Glomerular visceral epithelial cell (primary cell): Measurements from ENCODE around the gene WDR45B.
"Not testable (repeated sequence)": the region's sequence is repeated elsewhere in the genome, so short reads cannot be mapped to it uniquely, and the experiment has no call there.

ENCODE experiments used
- DNase-seq: peaks from one replicate; pipeline ENCODE4 v3.0.0-alpha.2; 2016; ENCODE audit errors: extremely low spot score

Gene WDR45B

DNA sequence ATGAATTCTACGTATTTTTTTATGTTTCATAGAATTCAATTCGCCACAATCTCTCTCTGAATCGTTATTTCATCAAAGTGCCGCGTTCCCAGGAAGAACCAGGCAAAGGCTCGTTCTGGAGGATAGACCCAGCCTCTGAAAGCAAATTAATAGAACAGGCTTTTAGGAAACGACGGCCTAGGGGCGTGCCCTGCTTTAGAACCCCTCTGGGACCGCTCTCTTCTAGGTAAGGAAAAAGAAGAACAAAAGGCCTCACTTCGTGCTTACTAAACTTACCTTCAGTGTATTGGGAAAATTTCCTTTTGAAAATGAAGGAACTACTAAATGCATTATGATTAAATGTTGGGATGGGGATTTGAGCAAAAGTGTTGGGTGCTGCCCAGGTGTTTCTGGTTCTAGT, 65.5 kb downstream of the WDR45B start:
- DNase-seq, result no peak

DNA sequence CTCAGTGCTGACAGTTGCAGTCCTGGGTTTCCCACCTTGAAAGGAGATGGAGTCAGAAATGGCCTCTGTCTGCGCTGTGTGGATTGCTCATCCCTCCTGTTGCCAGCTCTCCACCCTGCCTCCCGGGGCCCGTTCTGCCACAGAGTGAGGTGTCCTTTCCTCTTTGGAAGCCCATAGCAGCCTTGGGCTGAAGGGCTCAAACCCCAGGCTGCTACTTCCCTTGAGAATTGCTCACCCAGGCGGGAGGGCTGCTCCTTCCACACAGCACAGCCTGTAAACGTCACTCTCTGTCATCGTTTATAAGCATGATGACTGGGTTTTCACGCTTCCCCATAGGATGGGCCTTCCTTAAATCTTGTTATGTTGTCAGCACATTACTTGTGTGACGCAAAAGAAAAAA, 66.0 kb downstream of the WDR45B start:
- DNase-seq, result no peak

GRCh38 chr17:82579969-82580368, 68.3 kb downstream of the WDR45B start:
- not testable (repeated sequence) for DNase-seq

- no peak for DNase-seq
Measured at GRCh38 chr17:82577300-82577699, 70.9 kb downstream of the WDR45B start.

DNA sequence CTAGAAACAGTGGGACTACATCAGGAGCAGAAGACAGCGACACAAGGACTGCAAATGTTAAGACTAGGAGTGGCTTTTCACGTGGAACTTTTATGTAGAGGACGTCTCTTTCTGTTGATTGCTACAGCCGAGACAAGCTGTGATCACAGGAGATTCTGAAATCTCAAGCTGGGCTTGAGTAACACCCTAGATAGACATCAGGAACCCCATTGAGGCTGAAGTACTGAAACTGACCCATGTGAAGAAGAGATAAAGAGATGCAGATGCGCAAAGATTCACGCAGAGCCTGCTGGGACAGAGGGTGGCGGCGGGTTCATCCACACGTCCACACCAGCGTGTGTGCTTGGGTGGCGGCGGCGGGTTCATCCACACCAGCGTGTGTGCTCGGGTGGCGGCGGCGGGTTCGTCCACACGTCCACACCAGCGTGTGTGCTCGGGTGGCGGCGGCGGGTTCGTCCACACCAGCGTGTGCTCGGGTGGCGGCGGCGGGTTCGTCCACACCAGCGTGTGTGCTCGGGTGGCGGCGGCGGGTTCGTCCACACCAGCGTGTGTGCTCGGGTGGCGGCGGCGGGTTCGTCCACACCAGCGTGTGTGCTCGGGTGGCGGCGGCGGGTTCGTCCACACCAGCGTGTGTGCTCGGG, 72.5 kb downstream of the WDR45B start:
- not testable (repeated sequence) for DNase-seq

DNA sequence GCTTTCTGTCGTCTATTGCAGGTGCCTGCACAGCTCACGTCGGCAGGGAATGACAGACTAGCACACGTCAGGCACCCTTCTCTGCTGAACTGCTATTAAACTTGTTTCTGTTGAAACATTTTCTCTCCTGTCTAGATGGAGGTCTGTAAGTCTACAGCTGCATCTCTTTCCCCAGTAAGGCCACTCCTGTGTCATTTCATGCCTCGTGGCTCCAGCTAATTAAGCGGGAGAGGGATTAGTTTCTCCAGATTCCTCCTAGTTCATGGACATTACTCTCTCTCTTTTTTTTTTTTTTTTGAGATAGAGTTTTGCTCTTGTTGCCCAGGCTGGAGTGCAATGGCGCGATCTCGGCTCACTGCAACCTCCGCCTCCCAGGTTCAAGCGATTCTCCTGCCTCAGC, 74.2 kb downstream of the WDR45B start:
- no peak for DNase-seq

- DNase-seq, result no peak
Measured at GRCh38 chr17:82571855-82572254, 76.4 kb downstream of the WDR45B start.

DNA sequence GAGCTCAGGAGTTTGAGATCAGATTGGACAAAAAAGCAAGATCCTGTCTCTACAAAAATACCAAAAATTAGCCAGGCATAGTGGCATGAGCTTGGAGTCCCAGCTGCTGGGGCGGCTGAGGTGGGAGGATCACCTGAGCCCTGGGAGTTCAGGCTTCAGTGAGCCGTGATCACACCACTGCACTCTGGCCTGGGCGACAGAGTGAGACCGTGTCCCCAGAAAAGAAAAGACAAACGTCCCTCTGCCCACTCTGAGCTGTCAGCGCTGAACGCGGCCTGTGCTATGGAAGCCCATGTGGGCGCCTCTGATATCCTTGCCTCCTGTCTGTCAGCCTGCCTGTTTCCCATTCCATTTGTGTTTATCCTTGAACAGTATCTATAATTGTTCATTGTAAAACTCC, 78.0 kb downstream of the WDR45B start:
- no peak for DNase-seq

DNA sequence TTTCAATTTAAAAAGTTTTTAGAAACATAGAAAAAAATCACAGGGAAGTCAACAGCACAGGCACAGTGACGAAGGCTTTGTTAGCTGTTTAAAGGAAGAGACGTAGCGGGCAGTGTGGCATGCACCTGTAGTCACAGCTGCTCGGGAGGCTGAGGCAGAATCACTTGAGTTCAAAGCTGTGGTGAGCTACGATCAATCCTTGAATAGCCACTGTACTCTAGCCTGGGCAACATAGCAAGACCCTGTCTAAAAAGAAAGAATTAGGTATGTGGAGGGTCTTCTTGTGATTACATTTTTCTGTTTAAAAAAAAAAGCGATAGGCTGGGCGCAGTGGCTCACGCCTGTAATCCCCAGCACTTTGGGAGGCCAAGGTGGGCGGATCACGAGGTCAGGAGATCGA, 78.6 kb downstream of the WDR45B start:
- no peak for DNase-seq

DNA sequence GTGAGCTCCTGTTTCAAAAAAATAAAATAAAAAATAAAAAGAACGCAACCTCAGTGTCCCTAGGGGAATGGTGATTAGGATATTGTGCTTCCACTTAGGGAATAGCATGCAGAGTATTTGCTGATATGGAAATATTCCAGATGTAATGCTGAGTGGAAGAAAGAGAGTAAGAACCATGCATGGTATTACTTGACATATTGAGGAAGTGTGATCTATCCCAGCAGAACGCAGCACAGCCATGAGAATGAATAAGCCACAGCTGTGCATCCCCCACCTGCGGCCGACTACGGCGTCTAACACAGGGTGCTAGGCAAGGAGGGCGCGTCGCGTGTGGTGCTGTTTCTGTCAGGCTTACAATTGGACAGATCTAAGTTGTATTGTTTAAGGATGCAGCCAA, 79.2 kb downstream of the WDR45B start:
- no peak for DNase-seq

DNA sequence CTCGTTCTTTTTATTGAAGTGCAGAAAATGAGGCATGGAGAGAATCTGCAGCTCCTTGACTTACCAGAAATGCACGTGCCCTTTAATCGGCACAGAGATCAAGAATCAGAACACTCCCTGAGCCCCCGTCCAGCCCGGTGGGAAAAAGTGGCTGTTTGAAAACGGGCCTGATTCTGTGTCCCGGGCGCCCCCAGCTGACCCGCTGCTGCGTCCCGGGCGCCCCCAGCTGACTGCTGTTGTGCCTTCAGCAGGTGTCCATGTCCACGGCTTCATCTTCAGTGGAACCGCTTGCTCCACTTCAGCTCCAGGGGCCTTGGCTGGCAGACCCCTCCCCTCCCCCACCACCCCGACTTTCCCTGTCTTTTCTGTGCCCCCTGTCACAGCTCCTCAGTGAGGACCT, 81.0 kb downstream of the WDR45B start:
- no peak for DNase-seq

DNA sequence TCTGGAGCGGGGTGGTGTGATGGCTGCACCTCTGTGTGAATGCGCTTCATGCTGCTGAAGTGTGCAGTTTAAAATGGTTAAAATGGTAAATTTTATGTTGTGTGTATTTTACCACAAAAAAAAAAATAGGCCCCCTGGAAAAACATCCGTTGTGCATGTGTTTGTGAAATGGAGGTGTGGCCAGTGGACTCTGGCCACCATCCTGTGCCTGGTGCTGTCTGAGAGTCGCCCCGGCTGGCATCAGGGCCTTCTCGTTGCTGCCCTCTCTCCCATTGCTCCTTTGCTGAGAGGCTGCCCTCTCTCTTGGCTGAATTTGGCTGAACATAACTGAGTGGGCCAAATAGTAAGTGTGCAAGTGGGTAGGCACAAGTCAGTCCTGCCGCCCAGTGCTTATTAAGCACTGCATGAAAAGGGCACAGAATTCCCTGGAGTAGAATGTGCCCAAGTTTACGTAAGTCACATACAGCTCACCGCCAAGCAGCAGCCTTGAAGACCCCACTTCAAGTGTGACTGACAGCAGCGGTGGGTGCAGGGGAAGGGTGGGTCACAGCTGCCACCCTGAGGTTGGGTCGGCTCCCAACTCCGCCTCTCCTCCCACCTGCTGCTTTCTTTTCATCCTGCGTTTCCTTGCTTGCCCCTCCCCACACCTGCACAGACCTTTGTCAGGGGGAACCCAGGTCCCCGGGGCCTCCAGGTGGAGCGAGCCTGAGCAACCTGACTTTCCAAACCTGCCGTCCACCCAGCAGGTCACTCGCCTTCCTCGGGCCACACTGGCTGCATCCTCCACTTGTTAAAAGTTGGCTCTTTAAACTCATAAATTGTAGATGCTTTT, 81.9 kb downstream of the WDR45B start:
- no peak for DNase-seq

DNA sequence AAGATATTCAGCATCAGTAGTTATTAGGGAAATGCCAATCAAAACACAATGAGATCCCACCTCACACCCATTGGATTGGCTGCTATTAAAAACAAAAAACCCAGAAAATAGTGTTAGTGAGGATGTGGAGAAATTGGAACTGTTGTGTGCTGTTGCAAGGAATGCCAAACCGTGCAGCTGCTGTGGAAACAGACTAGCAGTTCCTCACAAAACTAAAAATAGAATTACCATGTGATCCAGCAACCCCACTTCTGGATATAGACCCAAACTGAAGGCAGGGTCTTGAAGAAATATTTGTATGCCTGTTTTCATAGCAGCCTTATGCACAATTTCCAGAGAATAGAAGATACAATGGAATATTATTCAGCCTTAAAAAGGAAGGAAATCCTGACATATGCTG, 82.7 kb downstream of the WDR45B start:
- no peak for DNase-seq
